HCT116 (cell line): ENCODE data around the gene GON4L.

ENCODE experiments used
- EZH2phosphoT487 ChIP-seq: fragments of 200-600 bp; IDR thresholded peaks from 2 replicates; pipeline ENCODE4 v1.6.1; 2018; ENCODE audit warnings: antibody characterized with exemption, borderline replicate concordance
- FOSL1 ChIP-seq: IDR thresholded peaks from 2 replicates; pipeline ENCODE4 v1.6.1; 2012; ENCODE audit warnings: low read depth
- POLR2A ChIP-seq: IDR thresholded peaks from 2 replicates; pipeline ENCODE4 v1.7.0; 2011; ENCODE audit warnings: borderline replicate concordance; ENCODE audit not compliant: insufficient read depth, insufficient read length; ENCODE audit errors: extremely low read depth
- POLR2AphosphoS5 ChIP-seq: IDR thresholded peaks from 2 replicates; pipeline ENCODE4 v1.6.1; 2011; ENCODE audit warnings: mild to moderate bottlenecking, low read depth, low read length, moderate library complexity
- RAD21 ChIP-seq: IDR thresholded peaks from 2 replicates; pipeline ENCODE4 v1.6.1; 2012; ENCODE audit warnings: low read depth, mild to moderate bottlenecking
- SIN3A ChIP-seq: IDR thresholded peaks from 2 replicates; pipeline ENCODE4 v1.6.1; 2012; ENCODE audit warnings: low read depth
- SRF ChIP-seq: IDR thresholded peaks from 2 replicates; pipeline ENCODE4 v1.6.1; 2012; ENCODE audit warnings: low read depth
- TF ChIP-seq, protein P1 (sequence below): IDR thresholded peaks from 2 replicates; pipeline ENCODE4 v1.6.1; 2012; ENCODE audit warnings: low read depth
- TF ChIP-seq, protein P2 (sequence below), 3 experiments: fragments of 200-600 bp in 1 of 3; sonication (generic) in 1 of 3; IDR thresholded peaks in 2 of 3; conservative IDR thresholded peaks in 1 of 3; 2 replicates each; pipeline ENCODE4 v1.5.1; 2012 to 2017; ENCODE audit warnings: low read depth in 2 of 3, low read length in 2 of 3, antibody characterized with exemption in 1 of 3, borderline replicate concordance in 1 of 3, control low read depth in 1 of 3, mild to moderate bottlenecking in 1 of 3, mixed read lengths in 1 of 3, mixed run types in 1 of 3, moderate library complexity in 1 of 3; ENCODE audit not compliant: insufficient read depth in 1 of 3

DNA sequence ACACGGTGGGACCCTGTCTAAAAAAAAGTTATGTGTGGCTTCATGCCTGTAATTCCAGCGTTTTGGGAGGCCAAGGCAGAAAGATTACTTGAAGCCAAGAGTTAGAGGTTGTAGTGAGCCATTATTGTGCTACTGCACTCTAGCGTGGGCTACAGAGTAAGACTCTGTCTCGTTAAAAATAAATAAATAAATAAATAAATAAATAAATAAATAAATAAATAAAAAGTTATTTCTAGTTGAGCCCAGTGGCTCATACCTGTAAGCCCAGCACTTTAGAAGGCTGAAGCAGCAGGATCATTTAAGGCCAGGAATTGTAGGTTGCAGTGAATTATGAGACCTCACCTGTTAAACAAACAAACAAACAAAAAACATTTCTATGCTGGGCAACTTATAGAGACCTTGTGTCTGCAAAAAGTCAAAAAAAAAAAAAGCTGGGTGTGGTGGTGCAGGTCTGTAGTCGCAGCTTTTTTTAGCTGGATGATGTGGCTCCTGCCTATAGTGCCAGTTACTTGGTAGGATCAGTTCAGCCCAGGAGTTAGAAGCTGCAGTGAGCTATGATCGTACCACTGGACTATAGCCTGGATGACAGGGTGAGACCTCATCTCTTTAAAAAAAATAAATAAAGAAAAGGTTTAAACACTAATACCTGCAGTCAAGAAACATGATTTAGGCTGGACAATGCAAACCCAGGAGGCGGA lies 25.6 kb downstream of the GON4L start:
- TF ChIP-seq SRF (no peak), POLR2AphosphoS5 (no peak), POLR2A (no peak), RAD21 (no peak), FOSL1 (no peak), SIN3A (no peak), EZH2phosphoT487 (no peak)
- TF ChIP-seq, protein P1, sequence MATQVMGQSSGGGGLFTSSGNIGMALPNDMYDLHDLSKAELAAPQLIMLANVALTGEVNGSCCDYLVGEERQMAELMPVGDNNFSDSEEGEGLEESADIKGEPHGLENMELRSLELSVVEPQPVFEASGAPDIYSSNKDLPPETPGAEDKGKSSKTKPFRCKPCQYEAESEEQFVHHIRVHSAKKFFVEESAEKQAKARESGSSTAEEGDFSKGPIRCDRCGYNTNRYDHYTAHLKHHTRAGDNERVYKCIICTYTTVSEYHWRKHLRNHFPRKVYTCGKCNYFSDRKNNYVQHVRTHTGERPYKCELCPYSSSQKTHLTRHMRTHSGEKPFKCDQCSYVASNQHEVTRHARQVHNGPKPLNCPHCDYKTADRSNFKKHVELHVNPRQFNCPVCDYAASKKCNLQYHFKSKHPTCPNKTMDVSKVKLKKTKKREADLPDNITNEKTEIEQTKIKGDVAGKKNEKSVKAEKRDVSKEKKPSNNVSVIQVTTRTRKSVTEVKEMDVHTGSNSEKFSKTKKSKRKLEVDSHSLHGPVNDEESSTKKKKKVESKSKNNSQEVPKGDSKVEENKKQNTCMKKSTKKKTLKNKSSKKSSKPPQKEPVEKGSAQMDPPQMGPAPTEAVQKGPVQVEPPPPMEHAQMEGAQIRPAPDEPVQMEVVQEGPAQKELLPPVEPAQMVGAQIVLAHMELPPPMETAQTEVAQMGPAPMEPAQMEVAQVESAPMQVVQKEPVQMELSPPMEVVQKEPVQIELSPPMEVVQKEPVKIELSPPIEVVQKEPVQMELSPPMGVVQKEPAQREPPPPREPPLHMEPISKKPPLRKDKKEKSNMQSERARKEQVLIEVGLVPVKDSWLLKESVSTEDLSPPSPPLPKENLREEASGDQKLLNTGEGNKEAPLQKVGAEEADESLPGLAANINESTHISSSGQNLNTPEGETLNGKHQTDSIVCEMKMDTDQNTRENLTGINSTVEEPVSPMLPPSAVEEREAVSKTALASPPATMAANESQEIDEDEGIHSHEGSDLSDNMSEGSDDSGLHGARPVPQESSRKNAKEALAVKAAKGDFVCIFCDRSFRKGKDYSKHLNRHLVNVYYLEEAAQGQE: no peak
- TF ChIP-seq, protein P2, sequence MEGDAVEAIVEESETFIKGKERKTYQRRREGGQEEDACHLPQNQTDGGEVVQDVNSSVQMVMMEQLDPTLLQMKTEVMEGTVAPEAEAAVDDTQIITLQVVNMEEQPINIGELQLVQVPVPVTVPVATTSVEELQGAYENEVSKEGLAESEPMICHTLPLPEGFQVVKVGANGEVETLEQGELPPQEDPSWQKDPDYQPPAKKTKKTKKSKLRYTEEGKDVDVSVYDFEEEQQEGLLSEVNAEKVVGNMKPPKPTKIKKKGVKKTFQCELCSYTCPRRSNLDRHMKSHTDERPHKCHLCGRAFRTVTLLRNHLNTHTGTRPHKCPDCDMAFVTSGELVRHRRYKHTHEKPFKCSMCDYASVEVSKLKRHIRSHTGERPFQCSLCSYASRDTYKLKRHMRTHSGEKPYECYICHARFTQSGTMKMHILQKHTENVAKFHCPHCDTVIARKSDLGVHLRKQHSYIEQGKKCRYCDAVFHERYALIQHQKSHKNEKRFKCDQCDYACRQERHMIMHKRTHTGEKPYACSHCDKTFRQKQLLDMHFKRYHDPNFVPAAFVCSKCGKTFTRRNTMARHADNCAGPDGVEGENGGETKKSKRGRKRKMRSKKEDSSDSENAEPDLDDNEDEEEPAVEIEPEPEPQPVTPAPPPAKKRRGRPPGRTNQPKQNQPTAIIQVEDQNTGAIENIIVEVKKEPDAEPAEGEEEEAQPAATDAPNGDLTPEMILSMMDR (IDR thresholded peaks at IDR 0.05 in 2 of 3, conservative IDR thresholded peaks at IDR 0.05 in 1 of 3; ENCODE audit: borderline replicate concordance in 1 of 3, insufficient read depth in 1 of 3, low read depth in 2 of 3, low read length in 2 of 3): no peak
